HepG2 (cell line): Measurements from ENCODE around the gene GSK3B. TPM values are rescaled to one million over a fixed set of nuclear protein-coding genes. Genes with fewer than 3 reads are reported as not detected.

Experiments
- ATAC-seq: fragments of 200-7000 bp; cut with Tn5 transposase; 3 replicates; pipeline ENCODE4 v1.9.1; 2020; ENCODE audit warnings: mild to moderate bottlenecking, moderate library complexity
- BruUV-seq: library from RNA; stranded (reverse); fragments of 400-500 nt; replicated peaks from 2 replicates; lab custom pipeline; 2021; lab: Mats Ljungman, UMichigan
- CTCF ChIA-PET: fragments of 300-600 bp; formaldehyde crosslinking; extraction: SDS; loops from one replicate; lab custom pipeline; 2021; ENCODE audit warnings: low total read pairs, inconsistent platforms, low intra/inter-chr PET ratio; lab: Yijun Ruan, JAX
- POLR2A ChIA-PET: fragments of 350-600 bp; sonication (Branson Sonifier 250); formaldehyde crosslinking; loops from one replicate; lab custom pipeline; 2020; ENCODE audit warnings: antibody characterized with exemption, inconsistent platforms; lab: Yijun Ruan, JAX
- DNase-seq: peaks from one replicate; pipeline ENCODE4 v3.0.0-alpha.2; 2015; ENCODE audit warnings: low spot score
- FAIRE-seq: peaks from 3 replicates; lab custom pipeline; 2011; peaks lifted over from hg19 to GRCh38; lab: Jason Lieb, UNC
- H2AFZ ChIP-seq: one replicate; pipeline ENCODE4 v1.6.1; 2011; ENCODE audit warnings: low read length, inconsistent platforms
- H3K27ac ChIP-seq: fragments of 300-600 bp; 3 replicates; pipeline ENCODE4 v1.8.0; 2011; ENCODE audit warnings: mixed run types, mild to moderate bottlenecking, mixed read lengths, low read length, inconsistent platforms; ENCODE audit not compliant: insufficient read depth; ENCODE audit errors: extremely low read length
- H3K27me3 ChIP-seq, 2 experiments: fragments of 200-600 bp in 1 of 2; 2 replicates in 1 of 2; 3 replicates in 1 of 2; pipeline versions ENCODE4 v1.6.0 to v1.8.0; 2011; ENCODE audit warnings: low read length in 2 of 2, mild to moderate bottlenecking in 2 of 2, moderate library complexity in 2 of 2, inconsistent platforms in 1 of 2; ENCODE audit not compliant: insufficient read depth in 2 of 2, control insufficient read depth in 1 of 2
- H3K36me3 ChIP-seq, 2 experiments: fragments of 200-600 bp in 1 of 2; replicated peaks in 1 of 2; 2 replicates in 1 of 2; 3 replicates in 1 of 2; pipeline versions ENCODE4 v1.5.1 to v1.8.0; 2011; ENCODE audit warnings: low read length in 2 of 2, inconsistent platforms in 1 of 2; ENCODE audit not compliant: insufficient read depth in 2 of 2, control insufficient read depth in 1 of 2
- H3K4me1 ChIP-seq: 2 replicates; pipeline ENCODE4 v1.5.1; 2012; ENCODE audit warnings: low read length, inconsistent platforms; ENCODE audit not compliant: insufficient read depth
- H3K4me2 ChIP-seq: 2 replicates; pipeline ENCODE4 v1.6.0; 2011; ENCODE audit warnings: low read depth, low read length, inconsistent platforms
- H3K4me3 ChIP-seq, 3 experiments: fragments of 200-600 bp in 1 of 3; sonication (generic), shearing (Covaris generic) in 1 of 3; replicated peaks in 1 of 3; 2 replicates each; pipeline ENCODE4 v1.5.1; 2011 to 2016; ENCODE audit warnings: low read length in 3 of 3, inconsistent platforms in 2 of 3, low read depth in 2 of 3, mild to moderate bottlenecking in 2 of 3, control low read depth in 1 of 3, mixed read lengths in 1 of 3; ENCODE audit not compliant: insufficient read depth in 1 of 3
- H3K79me2 ChIP-seq: one replicate; pipeline ENCODE4 v1.6.1; 2011; ENCODE audit warnings: low read length, inconsistent platforms; ENCODE audit not compliant: insufficient read depth
- H3K9ac ChIP-seq: 2 replicates; pipeline ENCODE4 v1.6.0; 2011; ENCODE audit warnings: mild to moderate bottlenecking, low read depth, low read length, inconsistent platforms; ENCODE audit not compliant: insufficient read depth
- H3K9me3 ChIP-seq: 2 replicates; pipeline ENCODE4 v1.5.1; 2012; ENCODE audit warnings: mild to moderate bottlenecking, low read length
- H4K20me1 ChIP-seq: 2 replicates; pipeline ENCODE4 v1.6.0; 2011; ENCODE audit warnings: inconsistent platforms, mild to moderate bottlenecking, low read length, moderate library complexity; ENCODE audit not compliant: insufficient read depth
- ATF7 ChIP-seq, 2 experiments: fragments of 450-650 bp in 1 of 2; sonication (generic) in 1 of 2; formaldehyde crosslinking in 1 of 2; IDR thresholded peaks; 2 replicates each; pipeline versions ENCODE4 v1.4.0 to v1.6.1; 2016 to 2020; ENCODE audit warnings: antibody characterized with exemption in 1 of 2, mild to moderate bottlenecking in 1 of 2, missing genetic modification reagents in 1 of 2
- CEBPB ChIP-seq: IDR thresholded peaks from 2 replicates; pipeline ENCODE4 v1.6.1; 2011; ENCODE audit warnings: low read depth, low read length, improper control_type of control experiment, borderline replicate concordance
- SPEN ChIP-seq: sonication (generic); formaldehyde crosslinking; IDR thresholded peaks from 2 replicates; pipeline ENCODE4 v1.5.1; 2020; ENCODE audit warnings: low read depth, mild to moderate bottlenecking, missing genetic modification reagents
- ZNF34 ChIP-seq: sonication (generic); formaldehyde crosslinking; IDR thresholded peaks from 2 replicates; pipeline ENCODE4 v1.4.0; 2020; ENCODE audit warnings: mild to moderate bottlenecking, missing genetic modification reagents, borderline replicate concordance
- WGBS: methylation state at CpG from one replicate; pipeline ENCODE4 v1.1.6; 2017; ENCODE audit warnings: low lambda C conversion rate; 5-methylcytosine and 5-hydroxymethylcytosine counted together
- in situ Hi-C: cut with HindIII; loops from 2 replicates; pipeline ENCODE4 v1.10.0; 2017; ENCODE audit warnings: low pct_unique_long_range_greater_than_20kb; ENCODE audit not compliant: extremely low pct_ligation_motif_present
- intact Hi-C: fragments of 100-400 bp; cut with micrococcal nuclease; formaldehyde crosslinking; loops from one replicate; pipeline ENCODE4 v1.10.0; 2022; ENCODE audit not compliant: unreplicated experiment
- polyA plus RNA-seq, 8 experiments: library from polyadenylated mRNA; depleted of rRNA in 3 of 8; stranded (reverse) in 7 of 8; unstranded in 1 of 8; fragments of >200 nt; fragmentation: Illumina TruSeq in 4 of 8; extraction: Trizol in 4 of 8; gene quantifications; 2 replicates each; pipeline versions ENCODE4 v1.2.1 to v1.2.3, GENCODE V29; 2011 to 2016; ENCODE audit warnings: low read depth in 4 of 8, missing spikeins in 1 of 8, mixed read lengths in 1 of 8; ENCODE audit not compliant: insufficient read depth in 1 of 8
- total RNA-seq, 5 experiments: library from RNA; depleted of rRNA; stranded (reverse); fragments of >200 nt; fragmentation: Illumina TruSeq; extraction: Trizol; gene quantifications; 2 replicates each; pipeline ENCODE4 v1.2.3, GENCODE V29; 2016; ENCODE audit warnings: low read depth in 1 of 5

GSK3B gene
- total and polyA plus RNA-seq, 2 of the 13 experiments (the other 11 are each of a cell fraction or from before 2014, with no cell fraction given), result 22.3 to 30.1 TPM

- H4K20me1 ChIP-seq, result no peaks in the 10 kb centered on the region
- no peak for FAIRE-seq
- no peak overlapping the region for H3K4me2 ChIP-seq
- H3K79me2 ChIP-seq, result no peaks in the 10 kb centered on the region
- no peak overlapping the region for H3K9ac ChIP-seq
- POLR2A ChIA-PET, result no interaction called here
- H3K36me3 ChIP-seq, result no peaks in the 10 kb centered on the region; a peak in 1 of 5 replicates
- H3K9me3 ChIP-seq, result no peaks in the 10 kb centered on the region
- no peaks in the 10 kb centered on the region for H3K4me1 ChIP-seq
- no peak overlapping the region for H3K27ac ChIP-seq
- no peak for TF ChIP-seq SPEN
- WGBS, result 95% methylated on average over 2 of the region's 2 CpGs
- intact Hi-C loops, result no loop called here
- no TSS peak for BruUV-seq
- no peak for DNase-seq
- H3K27me3 ChIP-seq, result no peaks in the 10 kb centered on the region
- no peak overlapping the region for H2AFZ ChIP-seq
- no peak for ATAC-seq
- in situ Hi-C loops, result no loop called here
- CTCF ChIA-PET, result no interaction called here
- H3K4me3 ChIP-seq, result no peak overlapping the region
These were observed 220.6 kb downstream of the GSK3B start for GRCh38 chr3:119873646-119874045.

- Histone ChIP-seq H2AFZ (no peak overlapping the region), H3K79me2 (no peaks in the 10 kb centered on the region), H3K27me3 (no peaks in the 10 kb centered on the region), H3K4me3 (no peak overlapping the region), H4K20me1 (no peaks in the 10 kb centered on the region), H3K36me3 (no peaks in the 10 kb centered on the region; a peak in 1 of 5 replicates), H3K4me1 (no peaks in the 10 kb centered on the region), H3K27ac (no peak overlapping the region), H3K4me2 (no peak overlapping the region), H3K9ac (no peak overlapping the region), H3K9me3 (no peaks in the 10 kb centered on the region)
- no peak for DNase-seq
- TF ChIP-seq ZNF34 (CRISPR knock-in tag) (no peak), CEBPB (peak; percentile 1; the same call in 1 of the 2 replicates), ATF7 (IDR thresholded peaks at IDR 0.05) (peak; percentile 42), ATF7 (CRISPR knock-in tag; IDR thresholded peaks at IDR 0.05) (no peak)
- ChIA-PET CTCF (no interaction called here), POLR2A (no interaction called here)
- intact Hi-C loops (no loop called here), in situ Hi-C loops (no loop called here)
- 95% methylated on average over 2 of the region's 2 CpGs for WGBS
- no TSS peak for BruUV-seq
- FAIRE-seq, result no peak
- no peak for ATAC-seq
These were observed 221.5 kb downstream of the GSK3B start for GRCh38 chr3:119872773-119873172.
